Nephron (organoid): ENCODE data around the gene ATP1A2.

ENCODE experiments used
- H3K27ac Mint-ChIP-seq, 3 experiments: 2 replicates each; pipeline ENCODE4 v1.8.0; 2020; ENCODE audit warnings: mixed read lengths in 3 of 3, mild to moderate bottlenecking in 2 of 3, moderate library complexity in 1 of 3
- H3K27me3 Mint-ChIP-seq: 2 replicates; pipeline ENCODE4 v1.8.0; 2021; ENCODE audit warnings: low read depth, mild to moderate bottlenecking, moderate library complexity, mixed read lengths
- H3K36me3 Mint-ChIP-seq: 2 replicates; pipeline ENCODE4 v1.8.0; 2020; ENCODE audit warnings: low read depth, mixed read lengths
- H3K4me1 Mint-ChIP-seq: 2 replicates; pipeline ENCODE4 v1.8.0; 2020; ENCODE audit warnings: mixed read lengths
- H3K4me3 Mint-ChIP-seq, 3 experiments: 2 replicates each; pipeline ENCODE4 v1.8.0; 2020; ENCODE audit warnings: mild to moderate bottlenecking in 3 of 3, mixed read lengths in 3 of 3, moderate library complexity in 2 of 3
- H3K9me3 Mint-ChIP-seq: 2 replicates; pipeline ENCODE4 v1.8.0; 2020; ENCODE audit warnings: mixed read lengths
- TF ChIP-seq, protein P1 (sequence below), 3 experiments: fragments of 200-600 bp; sonication (generic); IDR thresholded peaks; one replicate each; pipeline ENCODE4 v1.5.0; 2021; ENCODE audit warnings: antibody characterized with exemption in 3 of 3; ENCODE audit not compliant: unreplicated experiment in 3 of 3

The ATP1A2 gene

DNA sequence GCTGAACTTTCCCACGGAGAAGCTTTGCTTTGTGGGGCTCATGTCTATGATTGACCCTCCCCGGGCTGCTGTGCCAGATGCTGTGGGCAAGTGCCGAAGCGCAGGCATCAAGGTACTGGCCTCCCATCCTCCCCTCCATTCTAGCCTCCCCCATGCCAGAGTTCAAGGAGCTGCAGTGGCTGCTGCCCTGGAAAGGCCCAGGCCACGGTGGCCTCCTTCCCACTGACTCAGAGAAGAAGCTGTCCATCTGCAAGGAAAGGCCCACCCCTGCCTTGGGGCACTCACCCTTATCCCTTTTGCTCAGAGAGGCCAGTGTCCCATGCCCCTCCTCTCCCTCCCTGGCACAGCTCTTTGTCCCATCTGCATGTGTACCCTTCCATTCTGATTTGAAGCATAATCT lies 14.9 kb downstream of the ATP1A2 start:
- Mint-ChIP-seq H3K27me3 (no peaks in the 10 kb centered on the region), H3K9me3 (no peaks in the 10 kb centered on the region), H3K4me3 (no peak overlapping the region), H3K36me3 (peaks cover 27% of the 10 kb centered on the region), H3K4me1 (peaks cover 12% of the 10 kb centered on the region), H3K27ac (peak overlapping the region in 1 of 3 experiments; percentile 72)
- TF ChIP-seq, protein P1, sequence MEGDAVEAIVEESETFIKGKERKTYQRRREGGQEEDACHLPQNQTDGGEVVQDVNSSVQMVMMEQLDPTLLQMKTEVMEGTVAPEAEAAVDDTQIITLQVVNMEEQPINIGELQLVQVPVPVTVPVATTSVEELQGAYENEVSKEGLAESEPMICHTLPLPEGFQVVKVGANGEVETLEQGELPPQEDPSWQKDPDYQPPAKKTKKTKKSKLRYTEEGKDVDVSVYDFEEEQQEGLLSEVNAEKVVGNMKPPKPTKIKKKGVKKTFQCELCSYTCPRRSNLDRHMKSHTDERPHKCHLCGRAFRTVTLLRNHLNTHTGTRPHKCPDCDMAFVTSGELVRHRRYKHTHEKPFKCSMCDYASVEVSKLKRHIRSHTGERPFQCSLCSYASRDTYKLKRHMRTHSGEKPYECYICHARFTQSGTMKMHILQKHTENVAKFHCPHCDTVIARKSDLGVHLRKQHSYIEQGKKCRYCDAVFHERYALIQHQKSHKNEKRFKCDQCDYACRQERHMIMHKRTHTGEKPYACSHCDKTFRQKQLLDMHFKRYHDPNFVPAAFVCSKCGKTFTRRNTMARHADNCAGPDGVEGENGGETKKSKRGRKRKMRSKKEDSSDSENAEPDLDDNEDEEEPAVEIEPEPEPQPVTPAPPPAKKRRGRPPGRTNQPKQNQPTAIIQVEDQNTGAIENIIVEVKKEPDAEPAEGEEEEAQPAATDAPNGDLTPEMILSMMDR (IDR thresholded peaks at IDR 0.05; ENCODE audit: unreplicated experiment in 3 of 3): no peak

DNA sequence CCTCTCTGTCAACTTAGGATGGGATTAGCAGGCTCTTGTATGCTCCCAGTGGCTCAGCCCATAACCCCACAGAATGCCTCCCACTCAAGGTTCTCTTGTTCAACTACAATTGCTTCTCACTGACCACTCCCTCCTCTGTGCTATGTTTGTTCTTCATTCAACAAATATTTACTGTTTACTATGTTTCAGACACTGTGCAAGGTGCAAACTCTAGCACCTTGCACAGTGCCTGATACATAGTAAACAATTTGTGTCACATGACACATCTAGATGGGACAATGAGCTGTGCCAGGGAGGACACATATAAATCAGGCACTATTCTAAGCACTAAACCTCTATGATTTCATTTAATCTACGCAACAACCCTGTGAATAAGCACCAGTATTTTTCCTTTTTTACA lies 15.4 kb downstream of the ATP1A2 start:
- H3K9me3 Mint-ChIP-seq: no peaks in the 10 kb centered on the region
- H3K27me3 Mint-ChIP-seq: no peaks in the 10 kb centered on the region
- H3K36me3 Mint-ChIP-seq: peaks cover 27% of the 10 kb centered on the region
- TF ChIP-seq, protein P1 (IDR thresholded peaks at IDR 0.05; ENCODE audit: unreplicated experiment in 3 of 3): no peak
- H3K4me3 Mint-ChIP-seq: no peak overlapping the region
- H3K4me1 Mint-ChIP-seq: peaks cover 12% of the 10 kb centered on the region
- H3K27ac Mint-ChIP-seq: peak overlapping the region in 1 of 3 experiments; percentile 72

DNA sequence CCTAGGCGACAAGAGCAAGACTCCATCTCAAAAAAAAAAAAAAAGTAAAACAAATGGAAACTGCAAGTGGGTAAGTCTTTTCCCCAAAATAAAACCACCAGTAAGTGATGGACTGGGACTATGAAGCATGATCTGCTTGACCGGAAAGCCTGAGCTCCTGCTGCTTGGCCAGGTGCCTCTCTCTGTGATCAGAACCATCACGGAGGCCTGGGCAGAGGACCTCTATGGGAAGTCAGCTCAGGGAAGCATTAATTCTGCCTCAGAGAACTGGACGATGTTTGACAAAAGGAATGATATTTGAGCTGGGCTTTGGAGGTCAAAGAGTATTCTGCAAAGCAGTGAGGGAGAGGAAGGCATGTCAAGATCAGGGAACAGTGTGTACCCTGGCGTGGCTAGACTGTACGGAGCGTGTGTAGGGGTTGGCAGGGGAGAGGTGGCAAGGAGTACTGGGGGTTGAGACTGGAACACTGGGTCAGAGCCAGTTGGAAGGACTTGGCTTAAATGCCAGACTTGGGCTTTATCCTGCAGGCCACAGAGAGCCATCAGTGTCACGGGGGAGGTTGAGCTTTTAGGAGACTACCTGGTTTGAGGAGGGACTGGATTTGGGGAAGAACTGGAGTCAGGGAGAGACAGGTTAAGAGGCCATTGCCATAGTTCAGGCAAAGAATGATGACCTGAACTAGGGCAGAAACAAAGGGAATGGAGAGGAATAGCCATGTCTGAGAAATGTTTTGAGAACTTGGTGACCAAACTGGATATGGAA lies 16.4 kb downstream of the ATP1A2 start:
- H3K4me1 Mint-ChIP-seq: peaks cover 12% of the 10 kb centered on the region
- no peaks in the 10 kb centered on the region for H3K27me3 Mint-ChIP-seq
- H3K27ac Mint-ChIP-seq: no peak overlapping the region
- no peak overlapping the region for H3K4me3 Mint-ChIP-seq
- no peaks in the 10 kb centered on the region for H3K9me3 Mint-ChIP-seq
- TF ChIP-seq, protein P1 (IDR thresholded peaks at IDR 0.05; ENCODE audit: unreplicated experiment in 3 of 3): no peak
- H3K36me3 Mint-ChIP-seq: peaks cover 27% of the 10 kb centered on the region

DNA sequence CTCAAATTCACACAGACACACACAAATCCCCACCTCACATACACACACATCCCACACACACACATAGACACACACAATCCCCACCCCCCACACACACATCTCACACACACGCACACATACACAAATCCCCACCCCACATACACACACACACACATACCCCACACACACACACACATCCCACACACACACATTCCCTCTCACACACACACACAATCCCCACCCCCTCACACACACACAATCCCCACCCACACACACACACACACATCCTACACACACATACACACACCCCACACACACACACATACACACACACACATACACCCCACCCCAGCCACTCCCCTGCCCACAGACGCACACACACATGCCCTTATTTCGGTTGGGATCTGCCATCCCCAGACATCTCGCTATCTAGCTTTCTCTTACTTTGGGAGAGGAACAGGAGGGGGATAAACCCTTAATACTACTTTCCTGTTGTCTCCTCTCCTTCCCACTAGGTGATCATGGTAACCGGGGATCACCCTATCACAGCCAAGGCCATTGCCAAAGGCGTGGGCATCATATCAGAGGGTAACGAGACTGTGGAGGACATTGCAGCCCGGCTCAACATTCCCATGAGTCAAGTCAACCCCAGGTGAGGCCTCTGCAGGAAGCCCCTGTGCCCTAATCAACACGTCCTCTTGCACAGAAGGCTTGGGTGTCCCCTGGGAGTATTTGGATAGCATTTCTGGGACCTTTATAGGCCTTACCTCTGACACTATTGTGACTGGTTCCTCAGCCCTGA lies 18.6 kb downstream of the ATP1A2 start:
- no peak overlapping the region for H3K4me3 Mint-ChIP-seq
- no peaks in the 10 kb centered on the region for H3K9me3 Mint-ChIP-seq
- peaks cover 9% of the 10 kb centered on the region for H3K36me3 Mint-ChIP-seq
- H3K27me3 Mint-ChIP-seq: peaks cover 3% of the 10 kb centered on the region
- TF ChIP-seq, protein P1 (IDR thresholded peaks at IDR 0.05; ENCODE audit: unreplicated experiment in 3 of 3): no peak
- H3K27ac Mint-ChIP-seq: no peak overlapping the region
- peaks cover 5% of the 10 kb centered on the region for H3K4me1 Mint-ChIP-seq

DNA sequence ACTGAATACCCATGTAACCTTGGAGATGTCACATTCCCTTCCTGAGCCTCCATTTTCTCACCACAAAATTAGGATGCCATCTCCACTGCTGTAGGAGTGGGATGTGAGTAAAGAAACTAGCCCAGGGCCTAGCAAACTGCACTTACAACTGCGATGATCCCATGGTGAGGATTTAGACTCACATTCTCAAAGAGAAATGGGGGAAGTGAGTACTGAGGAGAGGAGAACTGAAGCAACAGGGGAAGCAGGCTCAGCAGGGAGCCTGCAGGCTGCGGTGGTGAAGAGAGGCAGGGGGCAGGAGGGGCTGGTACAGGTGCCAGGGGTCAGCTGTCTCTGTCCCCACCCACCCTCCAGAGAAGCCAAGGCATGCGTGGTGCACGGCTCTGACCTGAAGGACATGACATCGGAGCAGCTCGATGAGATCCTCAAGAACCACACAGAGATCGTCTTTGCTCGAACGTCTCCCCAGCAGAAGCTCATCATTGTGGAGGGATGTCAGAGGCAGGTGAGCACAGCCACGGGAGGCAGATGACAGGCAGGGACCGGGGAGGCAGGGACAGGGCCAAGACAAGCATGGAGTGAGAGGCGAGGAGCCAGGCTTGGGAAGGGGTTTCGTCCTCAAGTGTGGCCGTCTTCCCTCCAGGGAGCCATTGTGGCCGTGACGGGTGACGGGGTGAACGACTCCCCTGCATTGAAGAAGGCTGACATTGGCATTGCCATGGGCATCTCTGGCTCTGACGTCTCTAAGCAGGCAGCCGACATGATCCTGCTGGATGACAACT lies 19.4 kb downstream of the ATP1A2 start:
- no peaks in the 10 kb centered on the region for H3K9me3 Mint-ChIP-seq
- peaks cover 3% of the 10 kb centered on the region for H3K27me3 Mint-ChIP-seq
- no peaks in the 10 kb centered on the region for H3K4me1 Mint-ChIP-seq
- no peak overlapping the region for H3K4me3 Mint-ChIP-seq
- TF ChIP-seq, protein P1 (IDR thresholded peaks at IDR 0.05; ENCODE audit: unreplicated experiment in 3 of 3): no peak
- peaks cover 9% of the 10 kb centered on the region for H3K36me3 Mint-ChIP-seq
- H3K27ac Mint-ChIP-seq: no peak overlapping the region
